IMR-90 (cell line): ENCODE results near the gene MANSC4. TPM values are rescaled to one million over a fixed set of nuclear protein-coding genes. Genes with fewer than 3 reads are reported as not detected.

Experiments
- ATAC-seq: fragments of 200-7000 bp; cut with Tn5 transposase; 2 replicates; pipeline ENCODE4 v1.9.1; 2020; ENCODE audit warnings: low read depth, mild to moderate bottlenecking, moderate library complexity
- BruUV-seq: library from RNA; stranded (reverse); fragments of 400-500 nt; replicated peaks from 2 replicates; lab custom pipeline; 2021; lab: Mats Ljungman, UMichigan
- CTCF ChIA-PET: fragments of 300-600 bp; formaldehyde crosslinking; extraction: SDS; loops from one replicate; lab custom pipeline; 2021; ENCODE audit warnings: antibody characterized with exemption; lab: Yijun Ruan, JAX
- POLR2A ChIA-PET: fragments of 300-600 bp; sonication (Branson Sonifier 250); formaldehyde crosslinking; loops from one replicate; lab custom pipeline; 2022; ENCODE audit warnings: antibody characterized with exemption; ENCODE audit not compliant: unreplicated experiment; lab: Charles Lee
- DNase-seq: peaks from one replicate; pipeline ENCODE4 v3.0.0; 2013
- H2AFZ ChIP-seq: replicated peaks from 2 replicates; pipeline ENCODE3; 2013; ENCODE audit warnings: low read length, mild to moderate bottlenecking; ENCODE audit not compliant: poor library complexity
- H2AK5ac ChIP-seq: 2 replicates; pipeline ENCODE4 v1.6.1; 2013; ENCODE audit warnings: low read depth, low read length, inconsistent platforms
- H2AK9ac ChIP-seq: replicated peaks from 2 replicates; pipeline ENCODE3; 2013; ENCODE audit warnings: mild to moderate bottlenecking, low read depth, low read length, moderate library complexity; ENCODE audit not compliant: poor library complexity
- H2BK120ac ChIP-seq: 2 replicates; pipeline ENCODE4 v1.6.1; 2013; ENCODE audit warnings: low read depth, low read length, inconsistent platforms
- H2BK15ac ChIP-seq: 3 replicates; pipeline ENCODE4 v1.6.1; 2013; ENCODE audit warnings: low read depth, low read length, inconsistent platforms
- H2BK20ac ChIP-seq: 2 replicates; pipeline ENCODE4 v1.6.1; 2013; ENCODE audit warnings: low read depth, mild to moderate bottlenecking, inconsistent platforms, low read length, moderate library complexity
- H2BK5ac ChIP-seq: 2 replicates; pipeline ENCODE4 v1.6.1; 2013; ENCODE audit warnings: mild to moderate bottlenecking, low read depth, low read length, inconsistent platforms; ENCODE audit not compliant: poor library complexity, severe bottlenecking
- H3K14ac ChIP-seq: replicated peaks from 2 replicates; pipeline ENCODE4 v1.6.1; 2013; ENCODE audit warnings: low read depth, low read length, inconsistent platforms
- H3K18ac ChIP-seq: 2 replicates; pipeline ENCODE4 v1.6.1; 2013; ENCODE audit warnings: low read depth, low read length, control low read depth
- H3K23ac ChIP-seq: 2 replicates; pipeline ENCODE4 v1.6.1; 2013; ENCODE audit warnings: low read depth, low read length, inconsistent platforms
- H3K27ac ChIP-seq: 2 replicates; pipeline ENCODE4 v1.5.1; 2013; ENCODE audit warnings: mild to moderate bottlenecking, control low read depth, low read length; ENCODE audit not compliant: insufficient read depth
- H3K27me3 ChIP-seq: 2 replicates; pipeline ENCODE4 v1.6.1; 2013; ENCODE audit warnings: low read length; ENCODE audit not compliant: control insufficient read depth, insufficient read depth
- H3K36me3 ChIP-seq: 2 replicates; pipeline ENCODE4 v1.6.1; 2013; ENCODE audit warnings: low read length, mixed read lengths; ENCODE audit not compliant: control insufficient read depth, insufficient read depth
- H3K4ac ChIP-seq: 2 replicates; pipeline ENCODE4 v1.6.1; 2013; ENCODE audit warnings: low read depth, low read length, inconsistent platforms
- H3K4me1 ChIP-seq: 2 replicates; pipeline ENCODE4 v1.6.1; 2013; ENCODE audit warnings: low read length, mixed read lengths; ENCODE audit not compliant: control insufficient read depth, insufficient read depth
- H3K4me2 ChIP-seq: 2 replicates; pipeline ENCODE4 v1.6.1; 2013; ENCODE audit warnings: low read depth, mild to moderate bottlenecking, control low read depth, low read length, moderate library complexity
- H3K4me3 ChIP-seq: 2 replicates; pipeline ENCODE4 v1.5.1; 2013; ENCODE audit warnings: low read depth, mild to moderate bottlenecking, control low read depth, low read length, moderate library complexity; ENCODE audit not compliant: insufficient read depth
- H3K56ac ChIP-seq: 2 replicates; pipeline ENCODE4 v1.6.1; 2013; ENCODE audit warnings: low read length, inconsistent platforms; ENCODE audit not compliant: insufficient read depth; ENCODE audit errors: extremely low read depth
- H3K79me1 ChIP-seq, 2 experiments: 2 replicates each; pipeline ENCODE4 v1.6.1; 2013; ENCODE audit warnings: low read length in 2 of 2, inconsistent platforms in 1 of 2, low read depth in 1 of 2
- H3K9ac ChIP-seq: 2 replicates; pipeline ENCODE4 v1.6.1; 2013; ENCODE audit warnings: low read depth, low read length, control low read depth
- H3K9me1 ChIP-seq: 2 replicates; pipeline ENCODE4 v1.6.1; 2013; ENCODE audit warnings: low read length, inconsistent platforms; ENCODE audit not compliant: insufficient read depth
- H3K9me3 ChIP-seq: 2 replicates; pipeline ENCODE4 v1.6.1; 2013; ENCODE audit warnings: low read length; ENCODE audit not compliant: control insufficient read depth, insufficient read depth
- H4K20me1 ChIP-seq: 2 replicates; pipeline ENCODE4 v1.6.1; 2013; ENCODE audit warnings: low read length, inconsistent platforms; ENCODE audit not compliant: insufficient read depth
- H4K5ac ChIP-seq: 2 replicates; pipeline ENCODE4 v1.6.1; 2013; ENCODE audit warnings: mild to moderate bottlenecking, low read depth, low read length, control low read depth
- H4K8ac ChIP-seq, 2 experiments: 2 replicates each; pipeline ENCODE4 v1.6.1; 2013; ENCODE audit warnings: low read depth in 2 of 2, low read length in 2 of 2, control low read depth in 1 of 2, inconsistent platforms in 1 of 2
- H4K91ac ChIP-seq: 2 replicates; pipeline ENCODE4 v1.6.1; 2013; ENCODE audit warnings: low read depth, low read length, inconsistent platforms; ENCODE audit not compliant: insufficient read depth
- BHLHE40 ChIP-seq: fragments of 150-350 bp; IDR thresholded peaks from 2 replicates; pipeline ENCODE4 v1.6.1; 2016; ENCODE audit warnings: mild to moderate bottlenecking, low read depth, low read length
- CEBPB ChIP-seq: IDR thresholded peaks from 2 replicates; pipeline ENCODE4 v1.6.1; 2012; ENCODE audit warnings: low read depth, low read length, improper control_type of control experiment
- CHD1 ChIP-seq: IDR thresholded peaks from 2 replicates; pipeline ENCODE4 v1.6.1; 2012; ENCODE audit warnings: low read depth, low read length, improper control_type of control experiment
- ELK1 ChIP-seq: fragments of 150-350 bp; IDR thresholded peaks from 2 replicates; pipeline ENCODE4 v1.6.1; 2016; ENCODE audit warnings: low read depth, mild to moderate bottlenecking, low read length, moderate library complexity, borderline replicate concordance
- MAFK ChIP-seq: IDR thresholded peaks from 2 replicates; pipeline ENCODE4 v1.6.1; 2012; ENCODE audit warnings: low read depth, low read length, improper control_type of control experiment
- MAZ ChIP-seq: IDR thresholded peaks from 2 replicates; pipeline ENCODE4 v1.6.1; 2012; ENCODE audit warnings: low read depth, mild to moderate bottlenecking, low read length, improper control_type of control experiment, moderate library complexity, borderline replicate concordance
- MXI1 ChIP-seq: IDR thresholded peaks from 2 replicates; pipeline ENCODE4 v1.6.1; 2012; ENCODE audit warnings: low read depth, mild to moderate bottlenecking, low read length, moderate library complexity, borderline replicate concordance
- NFE2L2 ChIP-seq: fragments of 150-350 bp; IDR thresholded peaks from 2 replicates; pipeline ENCODE4 v1.6.1; 2016; ENCODE audit warnings: low read depth, mild to moderate bottlenecking, low read length
- POLR2A ChIP-seq: IDR thresholded peaks from 2 replicates; pipeline ENCODE4 v1.6.1; 2012; ENCODE audit warnings: mild to moderate bottlenecking, low read depth, low read length
- RAD21 ChIP-seq: IDR thresholded peaks from 2 replicates; pipeline ENCODE4 v1.6.1; 2012; ENCODE audit warnings: low read length, improper control_type of control experiment
- RCOR1 ChIP-seq: IDR thresholded peaks from 2 replicates; pipeline ENCODE4 v1.6.1; 2012; ENCODE audit warnings: mild to moderate bottlenecking, low read length, improper control_type of control experiment; ENCODE audit not compliant: insufficient replicate concordance
- RFX5 ChIP-seq: IDR thresholded peaks from 2 replicates; pipeline ENCODE4 v1.8.0; 2012; ENCODE audit warnings: low read depth, mild to moderate bottlenecking, low read length, moderate library complexity
- SMC3 ChIP-seq: fragments of 150-350 bp; IDR thresholded peaks from 2 replicates; pipeline ENCODE4 v1.6.1; 2016; ENCODE audit warnings: low read depth, mild to moderate bottlenecking, antibody characterized with exemption, low read length, moderate library complexity
- WGBS, 2 experiments: methylation state at CpG; one replicate each; pipeline versions ENCODE4 v1.1.5 to v1.1.7; 2013; ENCODE audit warnings: missing lambda C conversion rate in 2 of 2; ENCODE audit not compliant: insufficient read length in 1 of 2; ENCODE audit errors: extremely low coverage in 2 of 2; 5-methylcytosine and 5-hydroxymethylcytosine counted together
- dilution Hi-C: fragments of 300-500 bp; cut with HindIII; formaldehyde crosslinking; loops from one replicate; pipeline ENCODE4 v1.14.3; 2018; ENCODE audit warnings: low sequenced_read_pairs; ENCODE audit not compliant: unreplicated experiment
- in situ Hi-C: fragments of 300-500 bp; cut with MboI; formaldehyde crosslinking; loops from 3 replicates; pipeline ENCODE4 v1.14.3; 2019; ENCODE audit warnings: low sequenced_read_pairs, inconsistent platforms, mixed read lengths
- intact Hi-C: fragments of 100-400 bp; cut with micrococcal nuclease; formaldehyde crosslinking; loops from 2 replicates; pipeline ENCODE4 v1.10.0; 2022
- polyA plus RNA-seq, 3 experiments: library from polyadenylated mRNA; depleted of rRNA; stranded (reverse); fragments of >200 nt; gene quantifications; 2 replicates each; pipeline ENCODE4 v1.2.3, GENCODE V29; 2012; ENCODE audit warnings: low replicate concordance in 1 of 3
- total RNA-seq: library from RNA; depleted of rRNA; stranded (reverse); fragments of >200 nt; gene quantifications from 2 replicates; pipeline ENCODE4 v1.2.3, GENCODE V29; 2012
- TF ChIP-seq, protein P1 (sequence below): conservative IDR thresholded peaks from 2 replicates; pipeline ENCODE4 v1.5.1; 2012; ENCODE audit warnings: mild to moderate bottlenecking, low read depth, low read length, improper control_type of control experiment
- TF ChIP-seq, protein P2 (sequence below): fragments of 150-350 bp; IDR thresholded peaks from 2 replicates; pipeline ENCODE4 v1.6.1; 2017; ENCODE audit warnings: mild to moderate bottlenecking, antibody characterized with exemption, low read length, low read depth

The MANSC4 gene
- total and polyA plus RNA-seq, 2 of the 4 experiments (the other 2 are of a cell fraction) = not detected

DNA sequence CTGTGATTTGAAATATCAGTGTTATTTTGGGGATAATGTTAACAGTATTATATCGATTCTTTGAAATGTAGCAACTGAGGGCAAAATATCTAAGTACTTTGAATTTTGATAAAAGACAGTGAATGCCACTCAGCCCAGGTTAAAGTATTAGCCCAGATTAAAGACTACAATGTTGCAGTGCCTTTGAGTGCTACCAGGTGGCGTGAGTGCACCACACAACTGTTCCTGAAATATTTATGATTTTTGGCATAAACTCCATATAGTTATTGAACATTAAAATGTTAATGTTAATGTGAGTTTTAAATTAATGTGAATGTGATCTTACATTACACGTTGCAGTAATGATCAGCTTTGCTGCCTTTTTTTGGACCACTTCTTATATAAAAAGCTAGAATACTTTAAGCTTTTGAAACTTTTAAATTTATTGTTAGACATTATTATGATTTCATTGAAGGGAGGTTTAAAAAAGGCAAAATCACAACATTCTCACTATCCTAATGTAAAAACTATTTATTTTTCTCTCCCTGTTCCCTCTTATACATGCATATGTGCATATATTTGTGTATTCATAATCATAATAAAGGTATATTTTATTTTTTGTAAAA, 46.9 kb downstream of the MANSC4 start:
- H3K18ac ChIP-seq = no peak overlapping the region
- H4K20me1 ChIP-seq = no peaks in the 10 kb centered on the region
- H3K27me3 ChIP-seq = no peaks in the 10 kb centered on the region
- peaks cover 0 to 11% of the 10 kb centered on the region in 2 experiments; a peak in 3 of 4 replicates for H3K79me1 ChIP-seq
- H2AK9ac ChIP-seq = no peak overlapping the region
- no peak overlapping the region for H3K27ac ChIP-seq
- H3K9me3 ChIP-seq = no peaks in the 10 kb centered on the region
- H3K4me2 ChIP-seq = no peak overlapping the region
- H4K8ac ChIP-seq = no peak overlapping the region
- peaks cover 17% of the 10 kb centered on the region for H3K36me3 ChIP-seq
- H3K4me3 ChIP-seq = no peak overlapping the region
- DNase-seq = peak; percentile 52
- no peak overlapping the region for H2AK5ac ChIP-seq
- H2BK5ac ChIP-seq = no peak overlapping the region
- no peak overlapping the region for H3K23ac ChIP-seq
- H2BK15ac ChIP-seq = no peak overlapping the region
- ATAC-seq = peak; percentile 84
- no peak overlapping the region for H4K5ac ChIP-seq
- no TSS peak for BruUV-seq
- no peak overlapping the region for H3K14ac ChIP-seq
- H2BK120ac ChIP-seq = no peak overlapping the region
- no peak overlapping the region for H3K4ac ChIP-seq
- no peaks in the 10 kb centered on the region; the same call in 1 of the 2 replicates for H3K9me1 ChIP-seq
- no peaks in the 10 kb centered on the region for H3K4me1 ChIP-seq
- no CpG with 5 or more reads among the region's 3 CpGs for WGBS, 2 experiments
- dilution Hi-C loops = no loop called here
- POLR2A ChIA-PET = no interaction called here
- H4K91ac ChIP-seq = no peak overlapping the region
- H3K9ac ChIP-seq = no peak overlapping the region
- no peak overlapping the region for H2AFZ ChIP-seq
- no peak overlapping the region for H3K56ac ChIP-seq
- CTCF ChIA-PET = interaction anchor here (0.6 to 2.1 kb wide), 9 partner anchors 10 to 1137 kb away, joined by 3 to 11 read pairs (median 4); no protein-coding TSS in a partner anchor
- intact Hi-C loops = loop anchor here (1.0 to 10.0 kb wide), 6 partner anchors 89 to 1262 kb away; no protein-coding TSS in a partner anchor
- H2BK20ac ChIP-seq = no peak overlapping the region
- in situ Hi-C loops = loop anchor here (5.0 to 25.0 kb wide), 3 partner anchors 214 to 1254 kb away; no protein-coding TSS in a partner anchor
- no peak for TF ChIP-seq RCOR1
- TF ChIP-seq, protein P1, sequence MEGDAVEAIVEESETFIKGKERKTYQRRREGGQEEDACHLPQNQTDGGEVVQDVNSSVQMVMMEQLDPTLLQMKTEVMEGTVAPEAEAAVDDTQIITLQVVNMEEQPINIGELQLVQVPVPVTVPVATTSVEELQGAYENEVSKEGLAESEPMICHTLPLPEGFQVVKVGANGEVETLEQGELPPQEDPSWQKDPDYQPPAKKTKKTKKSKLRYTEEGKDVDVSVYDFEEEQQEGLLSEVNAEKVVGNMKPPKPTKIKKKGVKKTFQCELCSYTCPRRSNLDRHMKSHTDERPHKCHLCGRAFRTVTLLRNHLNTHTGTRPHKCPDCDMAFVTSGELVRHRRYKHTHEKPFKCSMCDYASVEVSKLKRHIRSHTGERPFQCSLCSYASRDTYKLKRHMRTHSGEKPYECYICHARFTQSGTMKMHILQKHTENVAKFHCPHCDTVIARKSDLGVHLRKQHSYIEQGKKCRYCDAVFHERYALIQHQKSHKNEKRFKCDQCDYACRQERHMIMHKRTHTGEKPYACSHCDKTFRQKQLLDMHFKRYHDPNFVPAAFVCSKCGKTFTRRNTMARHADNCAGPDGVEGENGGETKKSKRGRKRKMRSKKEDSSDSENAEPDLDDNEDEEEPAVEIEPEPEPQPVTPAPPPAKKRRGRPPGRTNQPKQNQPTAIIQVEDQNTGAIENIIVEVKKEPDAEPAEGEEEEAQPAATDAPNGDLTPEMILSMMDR = peak; percentile 95
- peak; percentile 96 for TF ChIP-seq RAD21
- no peak for TF ChIP-seq CEBPB
- TF ChIP-seq MAFK = no peak
- TF ChIP-seq MXI1 = no peak
- TF ChIP-seq, protein P2, sequence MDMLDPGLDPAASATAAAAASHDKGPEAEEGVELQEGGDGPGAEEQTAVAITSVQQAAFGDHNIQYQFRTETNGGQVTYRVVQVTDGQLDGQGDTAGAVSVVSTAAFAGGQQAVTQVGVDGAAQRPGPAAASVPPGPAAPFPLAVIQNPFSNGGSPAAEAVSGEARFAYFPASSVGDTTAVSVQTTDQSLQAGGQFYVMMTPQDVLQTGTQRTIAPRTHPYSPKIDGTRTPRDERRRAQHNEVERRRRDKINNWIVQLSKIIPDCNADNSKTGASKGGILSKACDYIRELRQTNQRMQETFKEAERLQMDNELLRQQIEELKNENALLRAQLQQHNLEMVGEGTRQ = no peak
- TF ChIP-seq MAZ = no peak
- peak; percentile 98 for TF ChIP-seq SMC3
- no peak for TF ChIP-seq BHLHE40
- no peak for TF ChIP-seq NFE2L2
- TF ChIP-seq CHD1 = no peak
- TF ChIP-seq RFX5 = no peak
- TF ChIP-seq POLR2A = peak; percentile 49; the same call in 1 of the 2 replicates
- no peak for TF ChIP-seq ELK1
